ENCODE data around the gene DPH2. TPM values are rescaled to one million over a fixed set of nuclear protein-coding genes. Genes with fewer than 3 reads are reported as not detected.

Gene DPH2
- total and polyA plus RNA-seq, 2 of the 8 experiments (the other 6 are each of a cell fraction or from before 2014, with no cell fraction given) = 64.9 to 92.1 TPM

DNA sequence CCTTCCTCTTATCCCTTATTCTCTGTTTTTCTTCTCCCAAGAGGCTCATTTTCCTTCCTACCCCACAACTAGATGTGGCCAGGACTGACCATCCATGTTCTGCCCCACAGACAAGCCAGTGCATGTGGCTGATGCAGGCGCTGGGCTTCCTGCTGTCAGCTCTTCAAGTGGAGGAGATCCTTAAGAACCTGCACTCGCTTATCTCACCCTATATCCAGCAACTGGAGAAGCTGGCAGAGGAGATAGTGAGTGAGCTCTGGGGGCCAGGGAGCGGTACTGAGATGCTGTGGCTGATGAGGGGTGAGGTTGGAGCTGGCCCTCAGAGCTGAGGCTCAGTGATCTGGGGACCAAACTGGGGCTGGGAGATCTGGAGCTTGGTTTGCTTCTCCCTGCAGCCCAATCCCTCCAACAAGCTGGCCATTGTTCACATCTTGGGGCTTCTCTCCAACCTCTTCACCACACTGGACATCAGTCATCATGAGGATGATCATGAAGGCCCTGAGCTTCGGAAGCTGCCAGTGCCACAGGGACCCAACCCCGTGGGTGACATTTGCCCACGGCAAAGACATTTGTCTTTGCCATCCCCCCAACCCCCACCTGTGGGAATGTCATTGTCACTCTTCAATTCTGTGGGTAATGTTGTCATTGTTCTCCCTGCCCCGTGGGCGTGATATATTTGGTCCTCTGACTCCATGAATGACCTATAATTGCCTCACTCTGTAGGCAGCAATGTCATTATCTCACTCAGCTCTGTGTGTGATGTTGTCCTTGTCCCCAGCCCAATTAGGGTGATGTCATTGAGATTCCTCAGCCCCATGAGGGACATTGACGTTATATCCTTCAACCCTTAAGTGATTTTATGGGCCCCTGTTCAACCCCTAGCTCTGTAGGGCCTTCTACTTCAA lies 11.2 kb upstream of the DPH2 start (continued):
- no peak for TF ChIP-seq YY1 (IDR thresholded peaks at IDR 0.05; ENCODE audit: low read depth, low read length)
- TF ChIP-seq, protein P1, sequence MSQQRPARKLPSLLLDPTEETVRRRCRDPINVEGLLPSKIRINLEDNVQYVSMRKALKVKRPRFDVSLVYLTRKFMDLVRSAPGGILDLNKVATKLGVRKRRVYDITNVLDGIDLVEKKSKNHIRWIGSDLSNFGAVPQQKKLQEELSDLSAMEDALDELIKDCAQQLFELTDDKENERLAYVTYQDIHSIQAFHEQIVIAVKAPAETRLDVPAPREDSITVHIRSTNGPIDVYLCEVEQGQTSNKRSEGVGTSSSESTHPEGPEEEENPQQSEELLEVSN (IDR thresholded peaks at IDR 0.05) = no peak
- TF ChIP-seq KDM4A (IDR thresholded peaks at IDR 0.05; ENCODE audit: low read depth, low read length, severe bottlenecking) = no peak
- TF ChIP-seq SP2 (IDR thresholded peaks at IDR 0.05; ENCODE audit: low read length) = no peak
- TF ChIP-seq, protein P2, sequence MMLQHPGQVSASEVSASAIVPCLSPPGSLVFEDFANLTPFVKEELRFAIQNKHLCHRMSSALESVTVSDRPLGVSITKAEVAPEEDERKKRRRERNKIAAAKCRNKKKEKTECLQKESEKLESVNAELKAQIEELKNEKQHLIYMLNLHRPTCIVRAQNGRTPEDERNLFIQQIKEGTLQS (IDR thresholded peaks at IDR 0.05; ENCODE audit: insufficient read depth, low read depth, low read length) = no peak
- no peak for TF ChIP-seq EZH2 (IDR thresholded peaks at IDR 0.05; ENCODE audit: low read depth, low read length, severe bottlenecking)
- no peak for TF ChIP-seq TBP (IDR thresholded peaks at IDR 0.05; ENCODE audit: low read depth, low read length)
- no peak for TF ChIP-seq RBBP5 (IDR thresholded peaks at IDR 0.05; ENCODE audit: borderline replicate concordance, low read depth, low read length)

Measured in H1 (cell line).